K562 treated with DMSO at 1 percent for 4 hours (cell line): ENCODE data around the gene SPAG9. TPM values are rescaled to one million over a fixed set of nuclear protein-coding genes. Genes with fewer than 3 reads are reported as not detected.

Experiments used
- total RNA-seq: library from RNA; unstranded; fragments of 300-600 nt; gene quantifications from 2 replicates; pipeline ENCODE4 v1.2.3, GENCODE V29; 2022; ENCODE audit not compliant: insufficient read depth

SPAG9 gene, protein sequence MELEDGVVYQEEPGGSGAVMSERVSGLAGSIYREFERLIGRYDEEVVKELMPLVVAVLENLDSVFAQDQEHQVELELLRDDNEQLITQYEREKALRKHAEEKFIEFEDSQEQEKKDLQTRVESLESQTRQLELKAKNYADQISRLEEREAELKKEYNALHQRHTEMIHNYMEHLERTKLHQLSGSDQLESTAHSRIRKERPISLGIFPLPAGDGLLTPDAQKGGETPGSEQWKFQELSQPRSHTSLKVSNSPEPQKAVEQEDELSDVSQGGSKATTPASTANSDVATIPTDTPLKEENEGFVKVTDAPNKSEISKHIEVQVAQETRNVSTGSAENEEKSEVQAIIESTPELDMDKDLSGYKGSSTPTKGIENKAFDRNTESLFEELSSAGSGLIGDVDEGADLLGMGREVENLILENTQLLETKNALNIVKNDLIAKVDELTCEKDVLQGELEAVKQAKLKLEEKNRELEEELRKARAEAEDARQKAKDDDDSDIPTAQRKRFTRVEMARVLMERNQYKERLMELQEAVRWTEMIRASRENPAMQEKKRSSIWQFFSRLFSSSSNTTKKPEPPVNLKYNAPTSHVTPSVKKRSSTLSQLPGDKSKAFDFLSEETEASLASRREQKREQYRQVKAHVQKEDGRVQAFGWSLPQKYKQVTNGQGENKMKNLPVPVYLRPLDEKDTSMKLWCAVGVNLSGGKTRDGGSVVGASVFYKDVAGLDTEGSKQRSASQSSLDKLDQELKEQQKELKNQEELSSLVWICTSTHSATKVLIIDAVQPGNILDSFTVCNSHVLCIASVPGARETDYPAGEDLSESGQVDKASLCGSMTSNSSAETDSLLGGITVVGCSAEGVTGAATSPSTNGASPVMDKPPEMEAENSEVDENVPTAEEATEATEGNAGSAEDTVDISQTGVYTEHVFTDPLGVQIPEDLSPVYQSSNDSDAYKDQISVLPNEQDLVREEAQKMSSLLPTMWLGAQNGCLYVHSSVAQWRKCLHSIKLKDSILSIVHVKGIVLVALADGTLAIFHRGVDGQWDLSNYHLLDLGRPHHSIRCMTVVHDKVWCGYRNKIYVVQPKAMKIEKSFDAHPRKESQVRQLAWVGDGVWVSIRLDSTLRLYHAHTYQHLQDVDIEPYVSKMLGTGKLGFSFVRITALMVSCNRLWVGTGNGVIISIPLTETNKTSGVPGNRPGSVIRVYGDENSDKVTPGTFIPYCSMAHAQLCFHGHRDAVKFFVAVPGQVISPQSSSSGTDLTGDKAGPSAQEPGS (N-terminal part only)
- total RNA-seq = 45.5 and 49.4 TPM in 2 replicates

DNA sequence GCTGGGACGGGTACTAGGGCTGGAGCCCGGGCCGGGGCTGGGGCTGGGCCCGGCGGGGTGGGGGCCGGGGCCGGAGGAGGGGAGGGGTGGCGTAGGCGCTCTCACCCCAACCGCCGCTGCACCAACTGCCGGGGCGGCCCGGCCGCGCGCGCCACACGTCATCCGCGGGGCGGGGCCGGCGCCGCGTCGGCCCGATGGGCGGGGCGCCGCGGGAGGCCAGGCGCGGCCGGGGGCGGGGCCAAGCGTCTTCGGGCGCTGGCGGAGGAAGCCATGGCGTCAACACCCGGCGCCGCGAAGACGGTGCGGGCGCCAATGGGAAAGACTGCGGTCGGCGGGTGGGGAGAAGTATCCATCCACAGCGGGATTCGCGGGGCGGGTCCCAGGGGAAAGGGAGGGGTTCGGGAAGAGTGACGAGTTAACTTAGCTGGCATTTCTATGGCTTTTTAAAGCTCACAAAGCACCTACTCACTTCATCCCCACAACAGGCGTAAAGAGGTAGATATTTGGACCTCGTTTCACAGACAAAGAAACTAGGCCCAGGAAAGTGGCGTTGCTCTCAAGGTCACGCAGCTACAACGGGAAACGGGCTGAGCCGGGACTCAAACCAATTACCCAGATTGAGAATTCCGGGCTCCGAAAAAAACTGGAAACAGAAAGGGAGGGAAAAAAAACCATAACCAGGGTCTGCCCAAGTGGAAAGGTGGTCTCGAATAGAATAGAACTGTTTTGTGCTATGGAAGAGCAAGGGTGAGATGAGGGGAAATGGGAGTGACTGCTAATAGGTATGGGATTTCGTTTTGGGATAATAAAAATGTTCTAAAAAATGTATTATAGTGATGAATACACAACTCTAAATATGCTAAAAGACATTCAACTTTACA is at the start of gene SPAG9:
Gene SPAG9, minus strand, starts transcription at position 130 of the 881 bp plus-strand sequence. CDS start 212 bp downstream, outside the sequence.

DNA sequence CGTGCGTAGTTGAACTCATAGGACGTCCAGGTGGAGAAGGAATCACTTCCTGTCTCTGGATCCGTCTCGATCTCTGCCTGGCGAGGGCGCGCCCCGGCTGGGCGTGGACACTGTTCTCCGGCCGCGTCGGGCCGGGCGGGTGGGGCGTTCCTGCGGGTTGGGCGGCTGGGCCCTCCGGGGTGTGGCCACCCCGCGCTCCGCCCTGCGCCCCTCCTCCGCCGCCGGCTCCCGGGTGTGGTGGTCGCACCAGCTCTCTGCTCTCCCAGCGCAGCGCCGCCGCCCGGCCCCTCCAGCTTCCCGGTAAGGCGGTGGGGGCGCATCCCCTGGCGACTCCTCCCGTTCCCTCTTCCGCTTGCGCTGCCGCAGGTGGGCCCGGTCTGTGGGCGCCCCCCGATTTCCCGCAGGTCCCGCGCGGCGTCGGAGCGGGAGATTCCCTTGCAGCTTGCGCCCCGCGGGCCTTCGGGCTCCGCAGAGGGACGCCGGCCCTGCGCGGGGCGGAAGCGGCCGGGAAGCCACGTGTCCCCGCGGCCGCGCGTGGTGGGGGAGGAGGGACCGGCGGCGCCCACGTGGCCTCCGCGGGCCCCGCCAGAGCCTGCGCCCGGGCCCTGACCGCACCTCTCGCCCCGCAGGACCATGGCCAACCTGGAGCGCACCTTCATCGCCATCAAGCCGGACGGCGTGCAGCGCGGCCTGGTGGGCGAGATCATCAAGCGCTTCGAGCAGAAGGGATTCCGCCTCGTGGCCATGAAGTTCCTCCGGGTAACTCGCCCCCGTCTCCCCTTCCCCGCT is 45.7 kb upstream of the SPAG9 start, which contains the start of gene NME2:
Gene NME2, plus strand, starts transcription at position 214 of the 789 bp plus-strand sequence. Its CDS starts 420 bp downstream, at position 634.

GRCh38 chr17:51153210-51154072 is 32.8 kb upstream of the SPAG9 start, which contains the start of gene NME1:
Gene NME1, plus strand, starts transcription at chr17:51153559. Its CDS starts 2,096 bp downstream, at chr17:51155655.

Other genes with a start within 250 kb of the SPAG9 start
- 130 and 150 TPM in 2 replicates for gene NME1, start 32.7 kb upstream of the SPAG9 start, total RNA-seq
- gene NME2, start 45.5 kb upstream of the SPAG9 start, total RNA-seq = 1,111 and 1,264 TPM in 2 replicates
- 7.2 and 7.6 TPM in 2 replicates for gene MBTD1, start 139.2 kb upstream of the SPAG9 start, total RNA-seq
- 32.5 and 45.4 TPM in 2 replicates for gene UTP18, start 139.7 kb upstream of the SPAG9 start, total RNA-seq